HG02571 (cell line): ENCODE data around the gene OVCH2.
"Not testable (repeated sequence)": the region's sequence is repeated elsewhere in the genome, so short reads cannot be mapped to it uniquely, and the experiment has no call there.

Experiments
- ATAC-seq: cut with Tn5 transposase; IDR thresholded peaks from one replicate; pipeline ENCODE4 v1.9.1; 2021; ENCODE audit warnings: mild to moderate bottlenecking, moderate library complexity; ENCODE audit not compliant: unreplicated experiment

OVCH2 gene

DNA sequence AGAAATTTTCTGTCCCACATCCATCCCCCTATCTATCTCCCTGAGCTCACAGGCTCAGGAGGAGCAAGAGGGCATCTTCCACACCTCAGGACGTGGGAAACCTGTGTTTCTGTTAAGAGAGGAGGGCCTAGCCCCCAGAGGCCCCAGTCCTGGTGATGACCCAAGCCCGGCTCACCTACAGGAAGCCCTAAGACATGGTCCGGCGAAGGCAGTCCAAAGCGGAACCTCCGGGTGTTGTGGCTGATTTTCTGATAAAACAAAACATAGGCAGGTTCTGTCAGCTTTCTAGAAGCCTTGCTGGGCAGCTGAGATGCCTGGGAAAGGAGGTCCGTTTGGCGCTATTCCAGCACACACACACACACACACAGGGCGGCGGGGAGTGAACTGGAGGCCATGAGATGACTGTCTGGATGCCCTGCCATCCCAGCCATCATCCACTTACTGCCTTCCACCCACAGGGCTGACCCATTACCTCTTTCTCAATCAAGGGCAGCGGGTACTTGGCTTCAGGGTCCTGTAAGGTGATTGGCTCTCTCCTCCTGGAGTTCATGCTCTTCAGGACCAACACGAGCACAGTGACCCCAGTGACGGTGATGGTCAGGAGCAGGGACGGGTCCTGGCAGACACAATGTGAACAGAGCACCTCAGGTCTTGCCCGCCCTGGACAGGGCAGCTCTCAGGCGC lies 33.9 kb downstream of the OVCH2 start:
- peak; percentile 12 for ATAC-seq

DNA sequence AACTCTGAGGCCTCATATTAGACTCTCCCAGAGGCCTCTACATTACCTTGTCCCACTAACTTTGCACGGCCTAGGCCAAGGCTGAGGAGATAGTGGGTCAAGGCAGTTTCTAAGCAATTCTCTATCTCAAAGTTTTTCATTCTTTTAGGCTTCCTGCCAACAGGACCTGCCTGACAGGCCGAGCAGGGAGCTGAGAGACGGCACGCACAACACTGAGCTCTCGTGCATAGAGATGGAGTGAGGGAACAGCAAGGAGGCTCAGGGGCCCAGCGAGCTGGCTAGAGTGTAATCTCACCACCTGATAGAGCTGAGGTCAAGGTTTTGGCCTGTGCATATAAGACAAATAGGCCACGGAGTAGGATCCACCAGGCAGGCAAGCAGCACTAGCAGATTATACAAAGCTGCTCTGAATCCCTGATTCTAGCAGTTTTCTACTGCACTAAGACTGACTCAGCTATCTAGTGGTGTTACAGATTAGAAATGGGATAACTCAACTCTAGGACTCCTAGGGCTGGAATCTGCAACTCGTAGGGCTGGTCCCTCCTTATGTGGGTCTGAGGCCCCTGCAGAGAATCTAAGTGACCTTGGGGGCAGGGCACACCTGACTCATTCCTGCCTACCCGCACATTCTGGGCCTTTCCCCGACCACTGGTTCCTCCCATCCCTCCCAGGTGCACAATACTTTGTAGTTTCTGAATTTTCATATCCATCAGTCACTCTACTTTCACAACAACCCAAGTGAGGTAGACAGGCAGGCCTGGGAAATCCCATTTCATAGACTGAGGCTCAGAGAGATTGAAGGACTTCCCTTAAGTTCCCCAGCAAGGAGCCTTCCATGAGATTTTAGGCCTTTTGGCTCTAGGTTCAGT lies 34.7 kb downstream of the OVCH2 start:
- ATAC-seq, result peak; percentile 68

DNA sequence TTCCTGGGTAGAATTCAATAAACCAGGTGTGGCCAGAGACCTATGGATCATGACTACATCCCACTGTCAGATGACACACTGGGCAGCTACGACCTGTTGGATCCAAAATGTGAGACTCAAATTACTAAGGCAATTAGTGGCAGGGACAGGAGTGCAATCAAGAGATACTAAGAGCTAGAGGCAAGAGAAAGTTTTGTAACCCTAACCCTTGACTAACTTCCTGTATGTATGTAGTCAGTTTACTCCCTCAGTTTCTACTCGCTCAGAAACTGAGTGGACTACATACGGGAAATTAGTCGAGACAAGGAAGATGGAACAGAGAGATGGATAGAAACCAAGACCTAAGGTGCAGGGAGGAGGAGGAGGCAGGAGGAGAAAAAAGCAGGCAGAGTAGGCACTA lies 35.6 kb downstream of the OVCH2 start:
- ATAC-seq, result no peak

DNA sequence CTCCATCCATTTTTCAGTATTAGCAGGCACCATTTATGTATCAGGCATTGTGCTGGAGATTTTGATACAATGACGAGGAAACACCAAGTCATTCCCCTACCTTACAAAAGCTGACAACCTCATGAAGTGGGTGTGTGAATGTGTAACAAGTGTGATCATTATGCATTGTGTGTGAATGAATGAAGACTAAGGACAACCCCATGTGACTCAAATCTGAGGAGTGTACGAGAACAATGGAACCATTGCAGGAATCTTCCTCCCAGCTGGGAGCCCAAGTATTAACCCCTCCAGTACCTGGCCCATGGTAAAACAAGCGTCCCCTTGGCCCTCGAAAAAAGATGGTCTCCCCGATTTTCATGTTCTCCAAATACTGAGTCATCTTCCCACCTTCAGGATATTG lies 37.4 kb downstream of the OVCH2 start:
- no peak for ATAC-seq

DNA sequence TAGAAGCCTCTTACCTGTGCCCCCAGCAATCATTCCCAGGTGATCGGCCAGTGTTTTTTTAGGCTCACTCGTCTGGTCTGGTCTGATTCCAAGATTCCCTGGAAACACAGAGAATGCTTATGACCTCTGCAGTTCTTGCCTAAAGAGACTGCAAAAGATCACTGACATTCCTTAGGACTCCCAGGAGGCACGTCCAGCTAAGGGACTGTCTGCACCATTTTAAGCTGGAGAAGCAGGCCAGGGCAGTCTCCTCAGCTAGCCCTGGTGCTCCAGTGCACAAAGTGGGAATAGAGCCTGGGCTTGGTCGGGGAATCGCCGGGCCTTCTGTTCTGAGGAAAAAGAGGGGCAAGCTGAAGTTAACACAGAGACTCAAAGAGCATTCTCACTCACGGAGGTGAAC lies 37.8 kb downstream of the OVCH2 start:
- ATAC-seq, result no peak

DNA sequence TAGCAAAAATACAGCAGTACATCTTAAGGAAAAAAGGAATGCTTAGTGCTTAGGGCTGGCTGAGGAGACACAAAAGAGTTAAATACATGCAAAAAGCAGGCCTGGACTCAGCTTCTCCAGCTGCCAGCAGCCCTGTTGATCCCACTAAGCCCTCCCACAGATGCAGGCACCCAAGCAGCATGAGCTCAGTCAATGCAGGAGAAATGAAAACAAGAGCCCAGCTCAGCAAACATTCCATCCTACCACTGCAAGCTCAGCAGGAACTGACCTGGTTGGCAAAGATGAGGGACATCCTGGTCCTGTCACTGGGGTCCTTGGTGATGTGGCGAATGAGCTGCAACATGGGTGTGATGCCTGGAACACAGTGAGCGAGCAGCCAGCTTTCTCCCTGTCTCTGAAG lies 38.8 kb downstream of the OVCH2 start:
- ATAC-seq, result no peak

DNA sequence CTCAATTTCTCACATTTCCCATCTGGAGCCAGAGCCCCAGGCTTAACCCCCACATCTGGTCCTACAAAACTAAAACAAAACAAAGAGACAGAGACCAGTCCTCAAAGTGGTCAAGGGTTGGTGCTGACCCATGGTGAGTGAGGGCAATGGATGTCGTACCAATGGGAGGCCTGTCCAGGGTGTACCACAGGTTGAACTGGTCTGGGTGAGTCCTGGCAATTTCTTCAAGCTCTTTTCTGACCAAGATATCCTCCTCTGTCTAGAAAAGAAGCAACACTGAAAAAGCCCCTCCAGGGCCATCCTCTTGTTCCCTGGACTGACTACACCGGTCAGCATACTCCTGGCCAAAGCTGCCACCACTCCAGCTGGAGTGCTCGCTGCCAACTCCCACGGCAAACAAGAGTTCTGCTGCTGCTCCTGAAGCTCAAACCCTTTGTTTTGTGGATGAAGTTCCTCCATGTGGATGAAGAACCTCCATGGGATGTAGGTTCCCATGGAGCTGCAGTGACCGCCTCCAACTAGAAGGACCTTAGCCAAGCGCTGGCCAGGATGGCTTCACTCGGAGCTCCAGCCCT lies 39.9 kb downstream of the OVCH2 start:
- ATAC-seq, result no peak

DNA sequence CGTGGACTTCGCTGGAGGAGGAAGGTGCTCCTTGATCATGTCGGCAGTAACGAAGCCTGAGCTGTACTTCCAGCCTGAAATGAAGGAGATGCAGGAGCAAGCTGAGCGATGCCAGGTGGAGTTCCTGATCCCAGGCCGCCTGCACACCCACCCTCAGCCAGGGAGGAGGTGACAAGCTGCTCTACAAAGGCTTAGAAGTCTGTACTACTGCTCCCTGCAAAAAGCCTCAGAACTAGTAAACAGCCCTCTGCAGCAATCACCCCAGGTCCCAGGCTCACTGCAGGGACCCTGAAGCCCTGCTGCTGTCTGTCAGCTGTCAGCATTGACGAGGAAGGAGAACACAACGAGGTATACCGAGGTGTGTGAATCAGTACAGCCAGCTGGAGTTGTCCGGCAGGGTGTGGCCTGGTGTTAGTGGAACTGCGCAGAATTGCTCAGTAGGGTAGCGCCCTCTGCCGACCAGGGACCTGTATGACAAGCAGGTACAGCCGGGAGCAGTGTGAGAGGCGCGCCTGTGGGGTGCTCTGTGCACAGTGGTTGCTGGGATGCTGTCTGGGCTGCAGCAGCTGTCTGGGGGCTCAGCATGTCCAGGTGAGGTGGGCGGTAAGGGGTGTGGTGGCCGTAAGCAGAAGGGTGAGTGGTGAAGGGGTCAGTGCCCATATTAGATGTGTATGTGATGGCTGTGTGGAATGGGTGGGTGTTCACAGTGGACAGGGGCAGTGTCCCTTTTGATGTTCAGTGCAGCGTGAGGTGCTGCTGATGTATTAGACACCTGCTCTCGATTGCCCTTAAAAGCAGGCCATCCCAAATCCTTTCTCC lies 40.6 kb downstream of the OVCH2 start:
- peak; percentile 95 for ATAC-seq

DNA sequence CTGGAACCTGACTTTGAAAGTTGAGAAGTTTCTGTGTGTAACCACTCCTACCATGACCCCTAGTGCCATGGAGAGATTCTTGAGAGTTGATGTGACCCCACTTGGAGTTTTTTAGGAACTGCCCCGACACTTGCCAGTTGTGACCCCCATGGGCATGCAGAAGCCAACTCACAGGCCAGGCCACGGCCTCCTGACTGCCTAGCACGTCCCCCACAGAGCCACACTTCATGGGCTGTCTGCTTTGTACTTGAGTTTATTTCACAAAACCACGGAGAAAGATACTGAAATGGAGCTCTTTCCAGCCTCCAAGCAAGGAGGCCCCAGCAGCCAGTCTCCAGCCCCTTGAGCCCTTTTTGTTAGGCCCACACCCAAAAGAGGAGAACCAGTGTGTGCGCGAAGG lies 41.4 kb downstream of the OVCH2 start:
- ATAC-seq, result no peak

DNA sequence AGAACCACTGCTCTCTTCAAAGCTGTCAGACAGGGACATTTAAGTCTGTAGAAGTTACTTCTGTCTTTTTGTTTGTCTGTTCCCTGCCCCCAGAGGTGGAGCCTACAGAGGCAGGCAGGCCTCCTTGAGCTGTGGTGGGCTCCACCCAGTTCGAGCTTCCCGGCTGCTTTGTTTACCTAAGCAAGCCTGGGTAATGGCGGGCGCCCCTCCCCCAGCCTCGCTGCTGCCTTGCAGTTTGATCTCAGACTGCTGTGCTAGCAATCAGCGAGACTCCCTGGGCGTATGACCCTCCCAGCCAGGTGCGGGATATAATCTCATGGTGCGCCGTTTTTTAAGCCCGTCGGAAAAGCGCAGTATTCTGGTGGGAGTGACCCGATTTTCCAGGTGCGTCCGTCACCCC lies 42.7 kb downstream of the OVCH2 start:
- ATAC-seq, result not testable (repeated sequence)

DNA sequence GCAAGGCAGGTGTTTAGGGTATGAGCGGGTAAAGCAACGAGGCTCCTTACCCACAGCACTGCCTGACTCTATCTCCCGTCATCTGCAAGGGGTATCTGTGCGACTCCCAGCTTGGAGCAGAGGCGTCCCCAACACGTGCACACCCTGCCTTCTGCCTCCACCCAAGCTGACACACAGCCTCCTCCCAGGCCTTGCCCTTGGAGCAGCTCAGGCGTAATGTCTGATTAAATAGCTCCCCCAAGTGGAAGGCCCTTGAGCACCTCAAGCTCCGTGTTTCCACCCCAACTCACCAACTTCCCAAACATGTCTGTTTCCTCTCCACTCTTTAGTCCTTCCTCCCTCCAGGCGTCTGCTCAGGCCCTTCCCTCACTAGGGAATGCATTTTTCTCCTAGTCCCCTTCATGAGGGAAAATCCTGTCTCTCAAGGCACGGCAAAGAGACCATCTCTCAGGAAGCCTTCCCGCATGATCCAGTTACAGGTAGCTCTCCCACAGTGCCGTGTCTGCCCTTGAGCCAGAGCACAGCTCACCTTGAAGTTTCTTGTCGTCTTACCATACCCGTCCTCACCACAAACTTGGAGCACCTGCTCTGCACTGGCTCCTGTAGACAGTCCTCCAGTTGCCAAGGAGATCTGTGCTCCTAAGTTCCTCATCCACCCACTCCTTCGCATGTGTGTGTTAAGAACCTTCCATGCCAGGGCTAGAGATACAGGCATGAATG lies 48.8 kb downstream of the OVCH2 start:
- ATAC-seq, result no peak

DNA sequence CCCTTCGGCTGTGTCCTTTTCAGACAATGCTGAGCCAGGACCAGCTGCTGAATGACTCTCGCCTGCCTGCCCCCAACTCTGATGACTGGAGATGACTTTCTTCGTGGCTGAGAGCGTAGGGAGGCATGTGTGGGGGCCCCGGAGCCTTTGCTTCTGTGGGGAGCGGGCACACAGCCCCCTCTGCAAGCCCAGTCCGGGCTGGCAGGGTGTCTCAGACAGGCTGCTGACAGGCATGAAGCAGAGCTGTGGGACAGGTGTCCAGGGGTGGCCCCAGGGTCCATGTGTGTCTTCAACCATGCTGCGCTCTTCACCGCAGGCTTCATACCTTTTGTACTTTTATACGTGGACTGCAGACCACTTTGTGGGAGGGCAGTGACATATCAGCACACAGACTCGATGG lies 49.6 kb downstream of the OVCH2 start:
- ATAC-seq, result no peak

DNA sequence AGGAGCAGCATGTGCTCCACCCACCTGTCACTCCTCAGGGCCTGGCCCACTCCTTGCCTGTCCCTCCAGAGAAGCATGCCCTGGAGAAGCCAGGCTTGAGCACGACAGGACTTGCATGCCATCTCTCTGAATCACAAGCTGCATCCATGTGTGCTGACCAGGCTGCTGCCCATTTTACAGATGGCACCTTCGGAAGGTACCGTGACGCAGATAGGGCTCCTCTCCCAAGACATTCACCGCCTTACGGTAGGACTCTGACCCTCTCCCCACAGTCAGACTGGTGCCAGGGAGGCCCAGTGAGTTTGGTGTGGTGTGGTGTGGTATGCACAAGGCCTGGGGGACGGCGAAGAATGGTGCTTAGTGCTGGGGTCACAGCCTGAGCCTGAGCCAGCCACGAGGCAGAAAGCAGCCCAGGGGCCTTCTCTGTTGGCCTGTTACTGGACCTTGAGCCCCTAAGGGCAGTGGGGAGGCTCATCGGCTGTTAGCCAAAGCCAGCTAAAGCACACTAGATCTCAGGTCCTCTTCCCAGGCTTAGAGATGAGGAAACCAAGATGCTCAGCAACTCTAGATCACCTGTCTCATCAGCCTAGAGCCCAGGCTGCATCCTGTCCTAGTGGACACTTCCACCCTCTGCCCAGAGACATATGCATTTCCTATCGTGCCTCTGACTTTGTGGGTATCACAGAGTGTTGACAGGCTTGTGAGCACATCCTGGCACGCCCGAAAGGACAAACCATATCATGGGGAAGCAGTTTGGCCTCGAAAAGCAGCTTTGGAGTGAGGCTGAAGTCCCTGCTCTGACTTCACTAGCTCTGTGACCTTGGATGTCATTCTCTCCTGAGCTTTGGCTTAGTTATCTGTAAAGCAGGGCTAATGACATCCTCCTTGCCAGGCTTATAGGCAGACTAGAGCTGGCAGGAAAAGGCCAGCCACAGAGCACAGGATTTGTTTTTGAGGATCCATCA lies 50.7 kb downstream of the OVCH2 start:
- no peak for ATAC-seq

DNA sequence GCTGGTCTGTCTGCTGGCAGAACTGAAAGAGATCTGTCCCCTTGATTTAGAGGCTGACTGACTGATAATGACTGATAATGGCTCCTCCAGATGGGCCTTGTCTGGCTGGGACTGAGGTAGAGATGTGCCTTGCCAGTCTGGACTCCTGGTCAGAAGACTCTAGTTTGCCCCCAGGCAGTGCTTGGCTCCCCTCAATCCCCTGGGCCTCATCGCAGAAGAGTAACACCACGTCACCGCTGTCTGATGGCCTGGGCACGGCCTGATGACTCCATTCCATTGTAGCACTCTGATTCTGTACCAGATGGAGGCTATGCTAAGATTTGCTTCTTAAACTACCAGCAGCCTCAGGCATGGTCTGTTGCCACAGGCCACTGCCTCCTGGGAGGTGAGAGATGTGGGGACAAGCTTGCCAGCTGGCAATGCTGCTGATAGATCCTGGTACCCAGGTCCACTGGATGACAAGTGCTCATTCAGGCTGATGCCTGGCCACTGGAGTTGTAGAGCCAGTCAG lies 52.0 kb downstream of the OVCH2 start:
- ATAC-seq, result no peak

DNA sequence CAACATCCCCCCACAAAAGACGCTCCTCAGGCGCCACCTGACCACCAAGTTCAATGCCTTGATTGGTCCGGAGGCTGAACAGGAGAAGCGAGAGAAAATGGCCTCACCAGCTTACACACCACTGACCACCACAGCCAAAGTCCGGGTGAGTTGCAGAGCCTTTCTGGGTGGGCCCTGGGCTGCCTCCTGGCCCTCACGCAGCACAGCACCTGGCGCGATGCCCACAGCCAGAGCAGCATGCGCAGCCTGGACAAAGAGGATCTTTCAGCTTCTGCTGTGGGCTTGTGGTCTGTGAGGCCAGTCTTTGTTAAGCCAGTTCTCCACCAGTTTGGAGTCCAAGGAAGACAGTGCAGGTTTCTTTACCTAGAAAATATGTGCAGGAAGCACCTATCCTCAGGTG lies 54.6 kb downstream of the OVCH2 start:
- no peak for ATAC-seq

DNA sequence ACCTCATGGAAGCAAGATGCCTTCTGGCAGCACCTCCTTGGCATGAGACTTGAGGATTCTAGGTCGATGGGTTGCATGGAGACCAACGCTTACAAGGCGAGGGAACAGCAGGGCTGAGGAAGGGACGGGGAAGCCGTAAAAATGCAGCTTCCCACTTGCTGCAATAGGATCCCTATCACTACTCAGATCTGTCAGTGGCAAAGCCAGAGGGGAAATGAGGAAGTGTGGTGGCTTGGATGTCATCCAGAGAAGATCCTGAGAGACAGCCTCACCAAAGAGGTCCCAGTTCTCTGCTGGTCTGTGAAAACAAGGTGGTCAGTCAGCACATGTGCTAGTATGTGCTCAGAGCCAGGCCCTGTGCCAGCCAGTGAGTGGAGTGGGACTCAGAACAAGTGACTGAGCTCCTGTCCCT lies 55.1 kb downstream of the OVCH2 start:
- no peak for ATAC-seq

DNA sequence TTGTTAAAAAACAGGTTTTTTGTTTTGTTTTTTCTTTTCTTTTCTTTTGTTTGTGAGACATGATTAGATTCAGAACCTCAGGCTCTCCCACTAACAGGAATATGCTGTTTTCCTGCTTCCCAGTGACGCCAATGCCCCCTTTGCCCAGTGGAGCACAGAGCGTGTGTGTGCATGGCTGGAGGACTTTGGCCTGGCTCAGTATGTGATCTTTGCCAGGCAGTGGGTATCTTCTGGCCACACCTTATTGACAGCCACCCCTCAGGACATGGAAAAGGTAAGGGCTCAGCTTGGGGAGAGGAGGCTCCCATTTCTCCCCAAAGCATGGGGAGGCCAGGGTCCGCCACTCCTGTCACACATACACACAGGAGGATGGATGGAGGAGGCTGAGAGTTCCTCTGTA lies 58.0 kb downstream of the OVCH2 start:
- no peak for ATAC-seq

DNA sequence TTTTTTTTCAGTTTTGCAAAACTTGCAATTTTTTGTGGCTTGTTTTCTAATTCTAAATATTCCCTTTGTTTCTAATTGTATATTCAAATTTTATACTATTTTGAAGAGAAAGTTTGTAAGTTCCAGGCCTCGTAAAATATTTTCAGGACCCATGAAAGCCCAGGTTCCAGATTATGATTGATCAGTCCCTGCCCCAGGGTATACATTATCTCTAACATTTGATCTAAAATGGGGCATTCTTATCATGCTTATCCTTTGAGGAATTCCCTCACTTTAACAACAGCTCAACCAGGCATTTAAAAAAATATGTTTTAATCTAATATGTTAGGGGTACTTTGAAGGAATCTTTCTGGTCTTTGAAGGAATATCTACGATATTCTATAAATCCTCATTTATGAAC lies 59.4 kb downstream of the OVCH2 start:
- no peak for ATAC-seq

DNA sequence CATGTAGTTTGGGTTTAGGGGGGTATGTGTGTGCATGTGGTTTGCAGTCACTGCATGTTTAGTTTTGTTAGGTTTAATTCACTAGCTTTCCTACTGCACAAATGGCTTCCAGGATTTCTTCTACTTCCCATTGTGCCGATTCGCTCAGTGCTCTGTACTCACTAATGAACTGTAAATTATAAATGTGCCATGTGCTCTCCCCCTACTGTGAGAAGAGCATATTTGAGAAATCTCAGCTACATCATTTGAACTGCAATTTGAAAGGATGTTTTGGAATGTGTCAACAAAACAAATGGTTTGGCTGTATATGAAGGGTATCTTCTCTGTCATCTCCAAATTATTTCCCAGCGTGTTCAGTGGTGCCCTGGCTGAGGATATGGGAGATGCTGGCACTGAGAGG lies 61.1 kb downstream of the OVCH2 start:
- ATAC-seq, result no peak
